Measurements from ENCODE around the gene CABP5.

The CABP5 gene

DNA sequence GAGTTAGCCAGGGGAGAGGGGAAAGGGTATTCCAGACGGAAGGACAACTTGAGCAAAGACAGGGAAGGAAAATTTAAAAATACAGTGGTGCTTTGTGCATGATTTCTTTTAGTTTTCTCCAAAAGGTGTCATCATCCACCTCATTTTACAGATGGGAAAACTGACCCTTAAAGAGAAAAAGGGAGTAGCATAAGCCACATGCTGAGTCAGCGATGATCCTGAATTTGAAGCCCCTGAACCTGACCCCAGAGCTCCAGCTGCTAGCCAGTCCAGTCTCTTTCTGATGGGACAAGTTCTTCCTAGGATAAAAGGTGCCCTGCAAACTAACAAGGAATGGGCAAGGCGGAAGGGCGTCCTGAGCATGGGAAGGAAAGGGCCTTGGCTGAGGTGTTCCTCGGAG is 10.3 kb downstream of the CABP5 start:
- DNase-seq (ENCODE audit: low read depth in 2 of 3, low spot score in 2 of 3), result no peak

DNA sequence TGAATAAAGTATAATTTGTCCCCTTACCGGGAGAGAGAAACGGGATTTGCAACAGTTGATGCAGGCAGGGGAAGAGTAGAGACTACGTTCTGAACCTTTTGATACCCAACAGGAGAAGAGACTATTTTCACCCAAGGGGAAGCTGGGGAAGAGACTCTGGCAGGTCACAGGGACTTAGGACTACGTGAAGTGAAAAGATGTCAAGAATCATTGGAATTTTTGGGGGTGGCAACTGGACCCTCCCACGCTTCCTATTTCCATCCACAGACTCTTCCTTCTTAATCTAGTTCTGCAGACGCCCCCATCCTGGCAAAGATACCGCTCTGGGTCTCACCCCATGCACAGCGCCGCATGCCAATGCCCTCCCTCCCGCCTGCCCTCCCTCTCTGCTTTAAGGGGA is 13.8 kb downstream of the CABP5 start:
- no peak for DNase-seq (ENCODE audit: low read depth in 2 of 3, low spot score in 2 of 3)

DNA sequence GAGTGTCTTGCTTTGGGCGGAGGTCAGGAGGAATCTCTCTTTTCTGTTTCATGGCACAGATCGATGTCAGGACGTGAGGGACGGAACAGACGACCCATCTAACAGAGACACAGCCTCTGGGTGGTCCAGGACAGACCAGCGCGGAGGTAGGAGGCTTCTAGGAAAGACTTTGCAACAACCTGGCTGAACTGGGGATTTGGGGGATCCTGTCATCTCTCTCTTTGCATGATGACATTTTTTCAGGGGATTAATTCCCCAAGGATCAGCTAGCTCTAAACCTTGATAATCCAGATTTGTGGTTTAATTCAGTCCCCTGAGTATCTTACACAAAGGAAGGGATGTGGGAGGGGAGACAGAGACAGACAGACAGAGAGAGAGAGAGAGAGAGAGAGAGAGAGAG is 14.4 kb downstream of the CABP5 start:
- no peak for DNase-seq (ENCODE audit: low read depth in 2 of 3, low spot score in 2 of 3)

DNA sequence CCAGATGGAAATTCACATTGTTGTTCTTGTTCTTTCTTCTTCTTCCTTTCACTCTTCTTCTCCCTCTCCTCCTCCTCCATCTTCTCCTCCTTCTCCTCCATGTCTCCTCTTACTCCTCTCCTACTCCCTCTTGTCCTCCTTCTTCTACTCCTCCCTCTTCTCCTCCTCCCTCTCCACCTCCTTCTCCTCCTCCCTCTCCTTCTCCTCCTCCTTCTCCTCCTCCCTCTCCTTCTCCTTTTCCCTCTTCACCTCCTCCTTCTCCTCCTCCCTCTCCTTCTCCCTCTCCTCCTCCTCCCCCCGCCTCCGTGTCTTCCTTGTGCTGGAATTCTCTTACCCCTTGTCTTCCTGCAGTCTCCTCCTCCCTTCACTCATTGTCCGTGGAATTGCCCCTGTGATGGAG is 18.4 kb downstream of the CABP5 start:
- no peak for DNase-seq (ENCODE audit: low read depth in 2 of 3, low spot score in 2 of 3)

- DNase-seq (ENCODE audit: low read depth in 2 of 3, low spot score in 2 of 3), result no peak
Measured at GRCh38 chr19:48023518-48023917, 20.4 kb downstream of the CABP5 start.

DNA sequence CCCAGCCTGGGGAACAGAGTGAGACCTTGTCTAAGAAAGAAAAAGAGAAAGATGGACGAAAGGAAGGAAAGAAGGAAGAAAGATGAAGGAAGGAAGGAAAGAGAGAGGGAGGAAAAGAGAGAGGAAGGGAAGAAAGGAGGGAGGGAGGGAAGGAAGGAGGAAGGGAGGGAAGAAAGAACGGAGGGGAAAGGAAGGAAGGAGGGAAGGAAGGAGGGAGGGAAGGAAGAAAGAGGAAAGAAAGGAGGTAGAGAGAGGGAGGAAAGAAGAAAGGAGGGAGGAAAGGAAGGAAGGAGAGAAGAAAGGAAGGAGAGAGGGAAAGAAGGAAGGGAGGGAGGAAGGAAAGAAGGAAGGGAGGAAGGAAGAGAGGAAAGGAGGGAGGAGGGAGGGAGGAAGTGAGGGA is 20.9 kb downstream of the CABP5 start:
- no peak for DNase-seq (ENCODE audit: low read depth in 2 of 3, low spot score in 2 of 3)

GRCh38 chr19:48020686-48021085 is 23.2 kb downstream of the CABP5 start:
- DNase-seq (ENCODE audit: low read depth in 2 of 3, low spot score in 2 of 3), result no peak

GRCh38 chr19:48010932-48011758 is 32.7 kb downstream of the CABP5 start:
- no peak for DNase-seq (ENCODE audit: low read depth in 2 of 3, low spot score in 2 of 3)

- peak in 1 of 3 experiments; percentile 0 for DNase-seq (ENCODE audit: low read depth in 2 of 3, low spot score in 2 of 3)
Measured at GRCh38 chr19:48006762-48007161, 37.1 kb downstream of the CABP5 start.

DNA sequence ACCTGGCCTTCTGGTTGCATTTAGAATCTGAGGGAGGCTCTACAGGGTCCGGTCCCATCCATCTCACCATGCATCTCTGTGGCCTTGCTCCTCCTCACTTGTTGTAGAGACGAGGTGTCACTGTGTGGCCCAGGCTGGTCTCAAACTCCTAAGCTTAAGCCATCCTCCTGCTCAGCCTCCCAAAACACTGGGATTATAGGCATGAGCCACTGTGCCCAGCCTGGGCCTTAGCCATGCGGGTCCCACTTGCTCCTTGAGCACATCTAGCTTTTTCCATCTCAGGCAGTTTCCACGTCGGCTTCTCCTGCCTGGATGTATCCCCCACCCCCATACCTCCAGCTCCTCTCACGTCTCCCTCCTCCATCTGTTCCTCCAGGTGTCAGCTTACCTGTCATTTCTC is 39.6 kb downstream of the CABP5 start:
- DNase-seq (ENCODE audit: low read depth in 2 of 3, low spot score in 2 of 3), result no peak

GRCh38 chr19:48000846-48001245 is 43.0 kb downstream of the CABP5 start:
- no peak for DNase-seq (ENCODE audit: low read depth in 2 of 3, low spot score in 2 of 3)

DNA sequence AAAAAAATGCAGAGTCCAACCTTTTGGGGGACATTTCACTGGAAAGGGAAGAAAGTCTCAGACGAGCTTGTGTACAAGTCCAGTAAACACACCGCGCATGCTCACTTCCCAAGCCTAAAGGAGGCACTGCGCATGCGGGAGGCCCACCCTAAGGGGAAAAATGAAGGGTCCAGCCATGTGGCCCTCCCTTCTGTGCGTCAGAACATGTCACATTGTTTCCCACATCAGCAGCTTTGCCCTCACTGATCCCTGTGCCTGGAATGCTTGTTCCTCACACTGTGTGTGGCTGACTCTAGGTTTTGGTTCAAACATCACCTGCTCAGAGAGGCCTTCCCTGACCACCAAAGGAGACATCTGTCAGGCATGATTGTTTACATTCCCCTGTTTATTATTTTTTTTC is 45.1 kb downstream of the CABP5 start:
- DNase-seq (ENCODE audit: low read depth in 2 of 3, low spot score in 2 of 3), result no peak

- no peak for DNase-seq (ENCODE audit: low read depth in 2 of 3, low spot score in 2 of 3)
Measured at GRCh38 chr19:47996230-47996727, 47.6 kb downstream of the CABP5 start.

DNA sequence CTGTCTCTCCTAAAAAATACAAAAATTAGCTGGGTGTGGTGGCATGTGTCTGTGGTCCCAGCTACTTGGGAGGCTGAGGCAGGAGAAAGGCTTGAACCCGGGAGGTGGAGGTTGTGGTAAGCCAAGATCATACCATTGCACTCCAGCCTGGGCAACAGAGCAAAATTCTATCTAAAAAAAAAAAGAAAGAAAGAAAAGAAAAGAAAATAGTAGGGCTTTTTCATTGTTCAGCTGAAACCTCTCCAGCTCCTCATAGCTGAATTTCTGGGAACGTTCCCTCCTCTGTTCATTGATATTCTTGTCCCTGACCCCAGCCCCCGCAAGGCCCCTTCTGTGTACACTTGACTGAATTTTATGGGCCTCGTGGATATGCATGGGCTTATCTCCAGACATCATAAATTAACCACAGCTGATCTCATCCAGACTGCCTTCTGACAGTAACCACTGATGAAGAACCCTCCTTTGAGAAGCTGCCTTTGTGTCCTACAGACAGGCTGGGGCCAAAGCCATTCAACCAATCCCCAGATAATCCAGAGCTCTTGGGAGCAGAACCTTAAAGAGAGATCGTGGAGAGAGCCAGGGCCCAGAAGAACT is 49.6 kb downstream of the CABP5 start, which contains the start of gene ELSPBP1:
ELSPBP1 (plus strand) TSS at position 424 of the 594 bp plus-strand sequence. CDS start 14,036 bp downstream, outside the sequence.
- DNase-seq (ENCODE audit: low read depth in 2 of 3, low spot score in 2 of 3), result no peak

DNA sequence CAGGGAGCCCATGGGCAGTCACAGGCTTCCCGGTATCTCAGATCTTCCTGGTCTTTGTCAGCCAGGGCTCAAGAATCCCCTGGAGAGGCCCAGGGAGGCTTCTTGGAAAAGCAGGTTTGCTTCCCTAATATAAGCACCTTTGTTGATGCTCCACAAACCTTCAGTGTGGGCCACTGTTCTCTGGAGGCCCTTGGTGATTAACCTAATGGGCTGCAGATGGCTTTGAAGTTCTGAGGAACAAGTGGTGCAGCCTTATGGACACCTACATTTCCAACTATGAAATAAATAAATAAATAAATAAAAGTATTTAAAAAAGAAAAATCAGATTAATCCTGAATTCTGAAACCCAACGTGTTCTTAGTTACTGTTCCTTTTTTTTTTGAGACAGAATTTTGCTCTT is 51.8 kb downstream of the CABP5 start, which contains the start of gene BSPH1:
BSPH1 (minus strand) TSS at position 101 of the 400 bp plus-strand sequence; CDS start at position 12, 89 bp downstream.
- no peak for DNase-seq (ENCODE audit: low read depth in 2 of 3, low spot score in 2 of 3)

DNA sequence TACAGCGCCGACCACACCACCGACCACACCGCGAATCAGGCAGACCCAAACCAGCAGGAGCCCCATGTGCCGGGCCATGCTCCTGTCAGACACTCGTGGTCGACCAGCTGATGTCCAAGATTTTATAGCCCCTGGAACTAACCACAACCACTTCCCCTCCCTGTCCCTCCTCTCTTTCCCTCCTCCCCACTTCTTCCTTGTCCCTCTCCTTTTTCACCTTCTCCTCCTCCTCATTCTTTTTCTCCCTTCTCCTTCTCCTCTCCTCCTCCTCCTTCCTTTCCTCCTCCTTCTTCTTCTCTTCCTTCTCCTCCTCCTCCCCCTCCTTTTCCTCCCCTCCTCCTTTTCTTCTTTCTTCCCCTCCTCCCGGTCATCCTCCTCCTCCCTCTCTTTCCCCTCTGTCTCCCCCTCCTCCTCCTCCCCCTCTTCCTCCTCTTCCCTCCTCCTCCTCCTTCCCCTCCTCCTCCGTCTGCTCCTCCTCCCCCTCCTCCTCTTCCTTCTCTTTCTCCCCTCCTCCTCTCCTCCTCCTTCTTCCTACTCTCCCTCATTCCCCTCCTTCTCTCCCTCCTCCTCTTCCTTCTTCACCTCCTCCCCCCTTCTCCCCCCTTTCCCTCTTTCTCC is 52.6 kb downstream of the CABP5 start:
- DNase-seq (ENCODE audit: low read depth in 2 of 3, low spot score in 2 of 3), result no peak
